Neutrophil (primary cell): ENCODE measurements around the gene ABCB8.

Experiments used
- H3K27ac ChIP-seq: fragments of 200-600 bp; sonication (generic); 2 replicates; pipeline ENCODE4 v1.5.1; 2016; ENCODE audit warnings: mild to moderate bottlenecking, moderate library complexity
- H3K27me3 ChIP-seq: fragments of 200-600 bp; sonication (generic); 2 replicates; pipeline ENCODE4 v1.6.0; 2016; ENCODE audit warnings: mild to moderate bottlenecking
- H3K36me3 ChIP-seq: fragments of 200-600 bp; sonication (generic); 2 replicates; pipeline ENCODE4 v1.5.1; 2017
- H3K4me1 ChIP-seq, 2 experiments: fragments of 200-600 bp in 1 of 2; sonication (generic) in 1 of 2; 1 replicate in 1 of 2; 2 replicates in 1 of 2; pipeline versions ENCODE4 v1.5.1 to v1.6.1; 2013 to 2016; ENCODE audit warnings: low read depth in 1 of 2, low read length in 1 of 2, mild to moderate bottlenecking in 1 of 2, moderate library complexity in 1 of 2; ENCODE audit not compliant: control insufficient read depth in 1 of 2, insufficient read depth in 1 of 2
- H3K4me3 ChIP-seq, 2 experiments: fragments of 200-600 bp in 1 of 2; sonication (generic) in 1 of 2; 1 replicate in 1 of 2; 2 replicates in 1 of 2; pipeline ENCODE4 v1.5.1; 2013 to 2016; ENCODE audit warnings: low read depth in 1 of 2, low read length in 1 of 2, mild to moderate bottlenecking in 1 of 2, moderate library complexity in 1 of 2
- H3K9me3 ChIP-seq: fragments of 200-600 bp; sonication (generic); 2 replicates; pipeline ENCODE4 v1.5.1; 2016
- CTCF ChIP-seq: fragments of 200-600 bp; sonication (generic); IDR thresholded peaks from 2 replicates; pipeline ENCODE4 v1.5.1; 2016; ENCODE audit warnings: antibody characterized with exemption

The ABCB8 gene

GRCh38 chr7:151028948-151029501 is 775 bp downstream of the ABCB8 start:
- no peak for TF ChIP-seq CTCF
- Histone ChIP-seq H3K4me1 (peaks cover 17 to 20% of the 10 kb centered on the region in 2 experiments), H3K4me3 (peak overlapping the region; percentile 91 to 96), H3K27ac (peak overlapping the region; percentile 79), H3K27me3 (peaks cover 19% of the 10 kb centered on the region), H3K9me3 (no peaks in the 10 kb centered on the region), H3K36me3 (peaks cover 4% of the 10 kb centered on the region)

DNA sequence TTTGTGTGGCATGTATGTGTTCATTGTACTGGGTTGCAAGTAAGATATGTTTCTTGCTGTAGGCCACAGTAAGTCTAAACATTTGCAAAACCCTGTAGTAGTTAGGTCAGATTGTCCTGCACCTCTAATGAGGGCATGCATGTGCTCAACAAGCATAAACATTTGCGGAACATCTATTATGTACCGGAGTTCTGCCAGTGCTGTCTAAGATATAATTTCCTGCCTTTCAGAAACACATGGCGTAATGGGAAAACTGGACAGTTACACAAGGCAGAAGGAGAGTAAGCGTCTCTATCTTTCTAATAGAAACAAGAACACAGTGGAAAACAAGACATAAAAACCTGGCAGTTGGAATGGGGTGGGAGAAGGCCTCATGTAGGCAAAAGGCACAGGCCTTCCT is 2.8 kb downstream of the ABCB8 start:
- TF ChIP-seq CTCF, result no peak
- Histone ChIP-seq H3K27ac (no peak overlapping the region), H3K9me3 (no peaks in the 10 kb centered on the region), H3K4me3 (no peak overlapping the region), H3K36me3 (peaks cover 23% of the 10 kb centered on the region), H3K4me1 (peaks cover 17 to 20% of the 10 kb centered on the region in 2 experiments), H3K27me3 (peaks cover 14% of the 10 kb centered on the region)

- TF ChIP-seq CTCF, result no peak
- Histone ChIP-seq H3K36me3 (peaks cover 40% of the 10 kb centered on the region), H3K27me3 (no peaks in the 10 kb centered on the region), H3K9me3 (no peaks in the 10 kb centered on the region), H3K4me3 (no peak overlapping the region), H3K4me1 (peaks cover 8 to 11% of the 10 kb centered on the region in 2 experiments), H3K27ac (no peak overlapping the region)
These were observed 5.0 kb downstream of the ABCB8 start for GRCh38 chr7:151032936-151033863.

- Histone ChIP-seq H3K27me3 (no peaks in the 10 kb centered on the region), H3K36me3 (peaks cover 40% of the 10 kb centered on the region), H3K4me3 (no peak overlapping the region), H3K4me1 (peaks cover 3 to 7% of the 10 kb centered on the region in 2 experiments), H3K27ac (no peak overlapping the region), H3K9me3 (no peaks in the 10 kb centered on the region)
- no peak for TF ChIP-seq CTCF
These were observed 5.6 kb downstream of the ABCB8 start for GRCh38 chr7:151033864-151034249.

GRCh38 chr7:151034312-151035025 is 6.2 kb downstream of the ABCB8 start:
- H3K4me1 ChIP-seq, result peaks cover 0 to 3% of the 10 kb centered on the region in 2 experiments
- H3K27ac ChIP-seq, result no peak overlapping the region
- no peaks in the 10 kb centered on the region for H3K27me3 ChIP-seq
- peaks cover 40% of the 10 kb centered on the region for H3K36me3 ChIP-seq
- no peaks in the 10 kb centered on the region for H3K9me3 ChIP-seq
- TF ChIP-seq CTCF, result no peak
- H3K4me3 ChIP-seq, result no peak overlapping the region
